ENCODE measurements around the gene SEC61A1.

GRCh38 chr3:128078322-128078721 is 26.1 kb downstream of the SEC61A1 start:
- TF ChIP-seq CTCF (conservative IDR thresholded peaks at IDR 0.05; ENCODE audit: low read length): no peak
- TF ChIP-seq EZH2phosphoT487 (IDR thresholded peaks at IDR 0.05; ENCODE audit: borderline replicate concordance): no peak

All from Loucy (cell line).